GM12878 (cell line): ENCODE data around the gene MGMT. TPM values are rescaled to one million over a fixed set of nuclear protein-coding genes. Genes with fewer than 3 reads are reported as not detected.

ENCODE experiments used
- ATAC-seq: fragments of 200-7000 bp; cut with Tn5 transposase; 3 replicates; pipeline ENCODE4 v1.9.1; 2020; ENCODE audit warnings: mild to moderate bottlenecking, moderate library complexity
- BruUV-seq: library from RNA; stranded (reverse); fragments of 400-500 nt; replicated peaks from 2 replicates; lab custom pipeline; 2021; lab: Mats Ljungman, UMichigan
- CTCF ChIA-PET: fragments of 300-600 bp; sonication (Branson Sonifier 250); formaldehyde crosslinking; extraction: SDS; loops from one replicate; lab custom pipeline; 2021; ENCODE audit warnings: inconsistent platforms; lab: Yijun Ruan, JAX
- POLR2A ChIA-PET: fragments of 350-600 bp; formaldehyde crosslinking; extraction: SDS; loops from one replicate; lab custom pipeline; 2021; ENCODE audit warnings: inconsistent platforms; lab: Charles Lee
- RAD21 ChIA-PET: fragments of 300-600 bp; sonication (Branson Sonifier 250); formaldehyde crosslinking; loops from one replicate; lab custom pipeline; 2023; ENCODE audit warnings: antibody characterized with exemption; ENCODE audit not compliant: unreplicated experiment; lab: Charles Lee
- SMC1A ChIA-PET: fragments of 300-600 bp; sonication (Branson Sonifier 250); formaldehyde crosslinking; loops from one replicate; lab custom pipeline; 2023; ENCODE audit not compliant: unreplicated experiment, uncharacterized antibody; lab: Charles Lee
- DNase-seq: peaks from one replicate; pipeline ENCODE4 v3.0.0-alpha.2; 2011; ENCODE audit warnings: low read depth, low spot score
- FAIRE-seq: peaks from 3 replicates; lab custom pipeline; 2011; peaks lifted over from hg19 to GRCh38; lab: Jason Lieb, UNC
- H2AFZ ChIP-seq: 2 replicates; pipeline ENCODE4 v1.6.0; 2011; ENCODE audit warnings: low read depth, low read length, control low read depth; ENCODE audit not compliant: control insufficient read depth
- H3K27ac ChIP-seq: 2 replicates; pipeline ENCODE4 v1.5.1; 2011; ENCODE audit warnings: control low read depth; ENCODE audit not compliant: control insufficient read depth, insufficient read depth
- H3K27me3 ChIP-seq, 2 experiments: replicated peaks in 1 of 2; 2 replicates each; pipeline versions ENCODE4 v1.6.0 to v1.6.1; 2011; ENCODE audit warnings: low read length in 1 of 2; ENCODE audit not compliant: control insufficient read depth in 2 of 2, insufficient read depth in 2 of 2
- H3K36me3 ChIP-seq, 2 experiments: 2 replicates each; pipeline ENCODE4 v1.5.1; 2011; ENCODE audit warnings: low read length in 1 of 2; ENCODE audit not compliant: control insufficient read depth in 2 of 2, insufficient read depth in 2 of 2
- H3K4me1 ChIP-seq: 2 replicates; pipeline ENCODE4 v1.6.1; 2011; ENCODE audit warnings: mild to moderate bottlenecking, low read length, moderate library complexity, mixed read lengths; ENCODE audit not compliant: control insufficient read depth, insufficient read depth
- H3K4me2 ChIP-seq: 2 replicates; pipeline ENCODE4 v1.6.0; 2011; ENCODE audit warnings: control low read depth; ENCODE audit not compliant: control insufficient read depth, insufficient read depth
- H3K4me3 ChIP-seq: fragments of 200-600 bp; sonication (generic); 2 replicates; pipeline ENCODE4 v1.5.1; 2016
- H3K79me2 ChIP-seq: 2 replicates; pipeline ENCODE4 v1.6.0; 2011; ENCODE audit warnings: low read length; ENCODE audit not compliant: control insufficient read depth, insufficient read depth
- H3K9ac ChIP-seq: 2 replicates; pipeline ENCODE4 v1.8.0; 2011; ENCODE audit warnings: low read length, control low read depth, mixed read lengths; ENCODE audit not compliant: control insufficient read depth, insufficient read depth
- H3K9me3 ChIP-seq: replicated peaks from 3 replicates; pipeline ENCODE4 v1.5.1; 2011; ENCODE audit warnings: mild to moderate bottlenecking, low read length; ENCODE audit not compliant: control insufficient read depth, insufficient read depth
- H4K20me1 ChIP-seq: 2 replicates; pipeline ENCODE4 v1.6.0; 2011; ENCODE audit not compliant: control insufficient read depth, insufficient read depth
- ASH2L ChIP-seq: fragments of 300-600, 200-600 bp; sonication (generic); IDR thresholded peaks from 2 replicates; pipeline ENCODE4 v1.6.1; 2017; ENCODE audit warnings: low read depth, mild to moderate bottlenecking, borderline replicate concordance
- HDAC2 ChIP-seq: fragments of 200-600 bp; sonication (generic); IDR thresholded peaks from 2 replicates; pipeline ENCODE4 v1.6.1; 2017
- SIX5 ChIP-seq: IDR thresholded peaks from 2 replicates; pipeline ENCODE4 v1.6.1; 2011; ENCODE audit warnings: mild to moderate bottlenecking, low read depth, low read length, moderate library complexity; ENCODE audit not compliant: severe bottlenecking
- TCF3 ChIP-seq: IDR thresholded peaks from 2 replicates; pipeline ENCODE4 v1.6.1; 2012; ENCODE audit warnings: low read depth, mild to moderate bottlenecking, low read length, borderline replicate concordance; ENCODE audit not compliant: insufficient read depth
- ZBTB33 ChIP-seq: fragments of 450-650 bp; IDR thresholded peaks from 2 replicates; pipeline ENCODE4 v1.6.1; 2017; ENCODE audit warnings: mild to moderate bottlenecking
- WGBS: methylation state at CpG from one replicate; pipeline ENCODE4 v1.1.6; 2016; ENCODE audit warnings: low lambda C conversion rate; ENCODE audit not compliant: insufficient replicate concordance, insufficient coverage; ENCODE audit errors: missing lambda C conversion rate; 5-methylcytosine and 5-hydroxymethylcytosine counted together
- in situ Hi-C: fragments of 300-500 bp; cut with MboI; formaldehyde crosslinking; loops from 9 replicates; pipeline ENCODE4 v1.14.3; 2018; ENCODE audit warnings: mixed read lengths
- intact Hi-C: fragments of 100-400 bp; cut with micrococcal nuclease; formaldehyde crosslinking; loops from one replicate; pipeline ENCODE4 v1.14.2; 2022; ENCODE audit not compliant: unreplicated experiment
- polyA plus RNA-seq, 11 experiments: library from polyadenylated mRNA; depleted of rRNA in 4 of 11; unstranded in 6 of 11; stranded (reverse) in 5 of 11; fragments of >200 nt; fragmentation: Nextera tagmentation in 4 of 11; fragmentation: Illumina TruSeq in 1 of 11; extraction: Ambion mirVana in 4 of 11; extraction: Trizol in 1 of 11; gene quantifications; 1 replicate in 1 of 11; 2 replicates in 10 of 11; pipeline versions ENCODE4 v1.2.1 to v1.2.3, GENCODE V29; 2011 to 2016; ENCODE audit warnings: inconsistent platforms in 2 of 11, missing spikeins in 2 of 11, low read depth in 1 of 11
- total RNA-seq, 4 experiments: library from RNA; depleted of rRNA in 3 of 4; stranded (reverse); fragments of >200 nt in 3 of 4; fragmentation: Illumina TruSeq in 1 of 4; extraction: Trizol in 1 of 4; gene quantifications; 2 replicates each; pipeline versions ENCODE4 v1.2.1 to v1.2.3, GENCODE V29; 2013 to 2021
- TF ChIP-seq, protein P1 (sequence below): fragments of 450-650 bp; IDR thresholded peaks from 2 replicates; pipeline ENCODE4 v1.6.1; 2016; ENCODE audit warnings: mild to moderate bottlenecking
- TF ChIP-seq, protein P2 (sequence below): fragments of 450-650 bp; IDR thresholded peaks from 2 replicates; pipeline ENCODE4 v1.6.1; 2017; ENCODE audit warnings: mild to moderate bottlenecking, moderate library complexity

The MGMT gene
- total and polyA plus RNA-seq, 10 of the 15 experiments (the other 5 are each of a cell fraction or from before 2014, with no cell fraction given) = 0.16 to 24.2 (median 13.3) TPM

DNA sequence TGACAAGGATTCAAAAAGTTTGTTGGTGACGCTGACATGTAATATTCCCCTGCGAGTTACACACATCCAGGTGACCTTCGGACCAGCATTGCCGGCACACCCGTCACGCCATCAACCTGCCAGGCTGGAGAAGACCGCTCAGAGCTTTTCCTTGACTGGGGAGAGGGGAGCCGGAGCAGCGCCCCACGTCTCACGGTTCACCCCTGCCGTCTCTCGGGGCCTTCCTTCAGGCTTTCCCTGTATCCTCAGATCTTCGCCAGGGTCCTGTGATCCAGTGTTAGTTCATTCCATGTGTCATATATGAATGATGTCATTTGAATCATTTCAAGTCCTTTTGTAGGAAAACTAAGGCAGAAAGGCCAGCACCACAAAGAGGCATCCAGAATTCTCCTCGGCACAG is 127.8 kb downstream of the MGMT start:
- ChIA-PET CTCF (no interaction called here), SMC1A (no interaction called here), RAD21 (no interaction called here), POLR2A (no interaction called here)
- Histone ChIP-seq H3K9ac (no peak overlapping the region), H3K36me3 (no peaks in the 10 kb centered on the region), H3K79me2 (no peaks in the 10 kb centered on the region), H3K27me3 (no peaks in the 10 kb centered on the region), H4K20me1 (no peaks in the 10 kb centered on the region), H3K4me2 (no peak overlapping the region), H2AFZ (no peak overlapping the region), H3K4me3 (no peak overlapping the region), H3K4me1 (no peaks in the 10 kb centered on the region), H3K27ac (no peak overlapping the region), H3K9me3 (no peaks in the 10 kb centered on the region; the same call in 1 of the 3 replicates)
- in situ Hi-C loops (no loop called here), intact Hi-C loops (no loop called here)
- FAIRE-seq (no peak), ATAC-seq (no peak), DNase-seq (no peak)
- BruUV-seq = no TSS peak
- TF ChIP-seq, protein P1, sequence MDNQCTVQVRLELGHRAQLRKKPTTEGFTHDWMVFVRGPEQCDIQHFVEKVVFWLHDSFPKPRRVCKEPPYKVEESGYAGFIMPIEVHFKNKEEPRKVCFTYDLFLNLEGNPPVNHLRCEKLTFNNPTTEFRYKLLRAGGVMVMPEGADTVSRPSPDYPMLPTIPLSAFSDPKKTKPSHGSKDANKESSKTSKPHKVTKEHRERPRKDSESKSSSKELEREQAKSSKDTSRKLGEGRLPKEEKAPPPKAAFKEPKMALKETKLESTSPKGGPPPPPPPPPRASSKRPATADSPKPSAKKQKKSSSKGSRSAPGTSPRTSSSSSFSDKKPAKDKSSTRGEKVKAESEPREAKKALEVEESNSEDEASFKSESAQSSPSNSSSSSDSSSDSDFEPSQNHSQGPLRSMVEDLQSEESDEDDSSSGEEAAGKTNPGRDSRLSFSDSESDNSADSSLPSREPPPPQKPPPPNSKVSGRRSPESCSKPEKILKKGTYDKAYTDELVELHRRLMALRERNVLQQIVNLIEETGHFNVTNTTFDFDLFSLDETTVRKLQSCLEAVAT = no peak
- TF ChIP-seq TCF3 = no peak
- no peak for TF ChIP-seq ASH2L
- TF ChIP-seq SIX5 = no peak
- TF ChIP-seq, protein P2, sequence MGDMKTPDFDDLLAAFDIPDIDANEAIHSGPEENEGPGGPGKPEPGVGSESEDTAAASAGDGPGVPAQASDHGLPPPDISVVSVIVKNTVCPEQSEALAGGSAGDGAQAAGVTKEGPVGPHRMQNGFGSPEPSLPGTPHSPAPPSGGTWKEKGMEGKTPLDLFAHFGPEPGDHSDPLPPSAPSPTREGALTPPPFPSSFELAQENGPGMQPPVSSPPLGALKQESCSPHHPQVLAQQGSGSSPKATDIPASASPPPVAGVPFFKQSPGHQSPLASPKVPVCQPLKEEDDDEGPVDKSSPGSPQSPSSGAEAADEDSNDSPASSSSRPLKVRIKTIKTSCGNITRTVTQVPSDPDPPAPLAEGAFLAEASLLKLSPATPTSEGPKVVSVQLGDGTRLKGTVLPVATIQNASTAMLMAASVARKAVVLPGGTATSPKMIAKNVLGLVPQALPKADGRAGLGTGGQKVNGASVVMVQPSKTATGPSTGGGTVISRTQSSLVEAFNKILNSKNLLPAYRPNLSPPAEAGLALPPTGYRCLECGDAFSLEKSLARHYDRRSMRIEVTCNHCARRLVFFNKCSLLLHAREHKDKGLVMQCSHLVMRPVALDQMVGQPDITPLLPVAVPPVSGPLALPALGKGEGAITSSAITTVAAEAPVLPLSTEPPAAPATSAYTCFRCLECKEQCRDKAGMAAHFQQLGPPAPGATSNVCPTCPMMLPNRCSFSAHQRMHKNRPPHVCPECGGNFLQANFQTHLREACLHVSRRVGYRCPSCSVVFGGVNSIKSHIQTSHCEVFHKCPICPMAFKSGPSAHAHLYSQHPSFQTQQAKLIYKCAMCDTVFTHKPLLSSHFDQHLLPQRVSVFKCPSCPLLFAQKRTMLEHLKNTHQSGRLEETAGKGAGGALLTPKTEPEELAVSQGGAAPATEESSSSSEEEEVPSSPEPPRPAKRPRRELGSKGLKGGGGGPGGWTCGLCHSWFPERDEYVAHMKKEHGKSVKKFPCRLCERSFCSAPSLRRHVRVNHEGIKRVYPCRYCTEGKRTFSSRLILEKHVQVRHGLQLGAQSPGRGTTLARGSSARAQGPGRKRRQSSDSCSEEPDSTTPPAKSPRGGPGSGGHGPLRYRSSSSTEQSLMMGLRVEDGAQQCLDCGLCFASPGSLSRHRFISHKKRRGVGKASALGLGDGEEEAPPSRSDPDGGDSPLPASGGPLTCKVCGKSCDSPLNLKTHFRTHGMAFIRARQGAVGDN = no peak
- no peak for TF ChIP-seq ZBTB33
- no peak for TF ChIP-seq HDAC2
- WGBS = 95% methylated on average over 15 of the region's 15 CpGs
